Measurements from ENCODE around the gene TOM1L2. TPM values are rescaled to one million over a fixed set of nuclear protein-coding genes. Genes with fewer than 3 reads are reported as not detected.
A peak's percentile ranks its signal among the peaks of the same experiment; 100 is the strongest.

Gene TOM1L2
- total RNA-seq, 3 donors from 2014 or later (not counting 1 experiment from before 2014, with no cell fraction given): 35.7 to 43.2 (median 35.7) TPM

GRCh38 chr17:17954079-17954478, 18.1 kb downstream of the TOM1L2 start:
- H3K27me3 Mint-ChIP-seq (ENCODE audit: low read depth in 2 of 2): no peaks in the 10 kb centered on the region
- H3K27ac ChIP-seq (ENCODE audit: low read length): no peak overlapping the region
- no peaks in the 10 kb centered on the region for H3K9me3 Mint-ChIP-seq
- no peak overlapping the region for H3K4me3 ChIP-seq (ENCODE audit: low read length)
- H3K27me3 ChIP-seq (ENCODE audit: control insufficient read depth, insufficient read depth, low read length): no peaks in the 10 kb centered on the region
- H3K4me1 Mint-ChIP-seq: peaks cover 24 to 32% of the 10 kb centered on the region in 2 donors
- no peak for TF ChIP-seq CTCF (IDR thresholded peaks at IDR 0.05)
- intact Hi-C loops (cut with micrococcal nuclease): no loop called here
- H3K4me1 ChIP-seq (ENCODE audit: control insufficient read depth, insufficient read depth, low read length): peaks cover 21% of the 10 kb centered on the region
- DNase-seq (no peak), ATAC-seq (no peak)
- H3K9me3 ChIP-seq (ENCODE audit: control insufficient read depth, insufficient read depth, low read length): no peaks in the 10 kb centered on the region
- WGBS (ENCODE audit: insufficient coverage): 96% methylated on average over 2 of the region's 3 CpGs
- H3K36me3 Mint-ChIP-seq: no peaks in the 10 kb centered on the region
- H3K4me3 Mint-ChIP-seq: no peak overlapping the region
- no peaks in the 10 kb centered on the region for H3K36me3 ChIP-seq (ENCODE audit: control insufficient read depth, insufficient read depth, low read length)
- peak overlapping the region in 1 of 2 donors; percentile 29 for H3K27ac Mint-ChIP-seq

- Histone ChIP-seq H3K9me3 (ENCODE audit: control insufficient read depth, insufficient read depth, low read length) (no peaks in the 10 kb centered on the region), H3K36me3 (ENCODE audit: control insufficient read depth, insufficient read depth, low read length) (no peaks in the 10 kb centered on the region), H3K27ac (ENCODE audit: low read length) (no peak overlapping the region), H3K4me3 (ENCODE audit: low read length) (no peak overlapping the region), H3K27me3 (ENCODE audit: control insufficient read depth, insufficient read depth, low read length) (no peaks in the 10 kb centered on the region), H3K4me1 (ENCODE audit: control insufficient read depth, insufficient read depth, low read length) (peaks cover 9% of the 10 kb centered on the region)
- peaks cover 14 to 24% of the 10 kb centered on the region in 2 donors for H3K4me1 Mint-ChIP-seq
- intact Hi-C loops (cut with micrococcal nuclease): no loop called here
- no peaks in the 10 kb centered on the region for H3K36me3 Mint-ChIP-seq
- no peak overlapping the region for H3K27ac Mint-ChIP-seq
- DNase-seq: no peak
- ATAC-seq: no peak
- H3K27me3 Mint-ChIP-seq (ENCODE audit: low read depth in 2 of 2): no peaks in the 10 kb centered on the region
- TF ChIP-seq CTCF (IDR thresholded peaks at IDR 0.05): no peak
- 100% methylated on average over 3 of the region's 3 CpGs for WGBS (ENCODE audit: insufficient coverage)
- no peaks in the 10 kb centered on the region for H3K9me3 Mint-ChIP-seq
- H3K4me3 Mint-ChIP-seq: no peak overlapping the region
Measured at GRCh38 chr17:17952691-17953090, 19.5 kb downstream of the TOM1L2 start.

GRCh38 chr17:17951524-17951923, 20.7 kb downstream of the TOM1L2 start:
- Mint-ChIP-seq H3K27me3 (ENCODE audit: low read depth in 2 of 2) (no peaks in the 10 kb centered on the region), H3K27ac (no peak overlapping the region), H3K9me3 (no peaks in the 10 kb centered on the region), H3K4me3 (no peak overlapping the region), H3K36me3 (no peaks in the 10 kb centered on the region), H3K4me1 (peaks cover 7 to 16% of the 10 kb centered on the region in 2 donors)
- Histone ChIP-seq H3K9me3 (ENCODE audit: control insufficient read depth, insufficient read depth, low read length) (no peaks in the 10 kb centered on the region), H3K27ac (ENCODE audit: low read length) (no peak overlapping the region), H3K36me3 (ENCODE audit: control insufficient read depth, insufficient read depth, low read length) (no peaks in the 10 kb centered on the region), H3K4me1 (ENCODE audit: control insufficient read depth, insufficient read depth, low read length) (no peaks in the 10 kb centered on the region), H3K4me3 (ENCODE audit: low read length) (no peak overlapping the region), H3K27me3 (ENCODE audit: control insufficient read depth, insufficient read depth, low read length) (no peaks in the 10 kb centered on the region)
- intact Hi-C loops (cut with micrococcal nuclease): no loop called here
- ATAC-seq (no peak), DNase-seq (no peak)
- 85% methylated on average over 5 of the region's 5 CpGs for WGBS (ENCODE audit: insufficient coverage)
- no peak for TF ChIP-seq CTCF (IDR thresholded peaks at IDR 0.05)

- no peaks in the 10 kb centered on the region for H3K27me3 ChIP-seq (ENCODE audit: control insufficient read depth, insufficient read depth, low read length)
- WGBS (ENCODE audit: insufficient coverage): 100% methylated on average over 1 of the region's 1 CpG
- peaks cover 7 to 16% of the 10 kb centered on the region in 2 donors for H3K4me1 Mint-ChIP-seq
- H3K36me3 ChIP-seq (ENCODE audit: control insufficient read depth, insufficient read depth, low read length): no peaks in the 10 kb centered on the region
- no peaks in the 10 kb centered on the region for H3K27me3 Mint-ChIP-seq (ENCODE audit: low read depth in 2 of 2)
- no peak overlapping the region for H3K27ac Mint-ChIP-seq
- H3K9me3 ChIP-seq (ENCODE audit: control insufficient read depth, insufficient read depth, low read length): no peaks in the 10 kb centered on the region
- no peaks in the 10 kb centered on the region for H3K36me3 Mint-ChIP-seq
- H3K4me1 ChIP-seq (ENCODE audit: control insufficient read depth, insufficient read depth, low read length): no peaks in the 10 kb centered on the region
- H3K4me3 ChIP-seq (ENCODE audit: low read length): no peak overlapping the region
- no peaks in the 10 kb centered on the region for H3K9me3 Mint-ChIP-seq
- H3K4me3 Mint-ChIP-seq: no peak overlapping the region
- intact Hi-C loops (cut with micrococcal nuclease): no loop called here
- ATAC-seq (no peak), DNase-seq (no peak)
- TF ChIP-seq CTCF (IDR thresholded peaks at IDR 0.05): no peak
- H3K27ac ChIP-seq (ENCODE audit: low read length): no peak overlapping the region
Measured at GRCh38 chr17:17950806-17951205, 21.4 kb downstream of the TOM1L2 start.

Data from natural killer cell (primary cell).